Stimulated activated naive CD4-positive, alpha-beta T cell treated with Interleukin-2 at 50 U/mL for 16 hours (primary cell): ENCODE results near the gene ILF2.
A peak's percentile ranks its signal among the peaks of the same experiment; 100 is the strongest.
"Not testable (repeated sequence)": the region's sequence is repeated elsewhere in the genome, so short reads cannot be mapped to it uniquely, and the experiment has no call there.

Source experiments
- DNase-seq: peaks from one replicate; lab custom pipeline; 2025; lab: John Stamatoyannopoulos, UW

ILF2 gene

DNA sequence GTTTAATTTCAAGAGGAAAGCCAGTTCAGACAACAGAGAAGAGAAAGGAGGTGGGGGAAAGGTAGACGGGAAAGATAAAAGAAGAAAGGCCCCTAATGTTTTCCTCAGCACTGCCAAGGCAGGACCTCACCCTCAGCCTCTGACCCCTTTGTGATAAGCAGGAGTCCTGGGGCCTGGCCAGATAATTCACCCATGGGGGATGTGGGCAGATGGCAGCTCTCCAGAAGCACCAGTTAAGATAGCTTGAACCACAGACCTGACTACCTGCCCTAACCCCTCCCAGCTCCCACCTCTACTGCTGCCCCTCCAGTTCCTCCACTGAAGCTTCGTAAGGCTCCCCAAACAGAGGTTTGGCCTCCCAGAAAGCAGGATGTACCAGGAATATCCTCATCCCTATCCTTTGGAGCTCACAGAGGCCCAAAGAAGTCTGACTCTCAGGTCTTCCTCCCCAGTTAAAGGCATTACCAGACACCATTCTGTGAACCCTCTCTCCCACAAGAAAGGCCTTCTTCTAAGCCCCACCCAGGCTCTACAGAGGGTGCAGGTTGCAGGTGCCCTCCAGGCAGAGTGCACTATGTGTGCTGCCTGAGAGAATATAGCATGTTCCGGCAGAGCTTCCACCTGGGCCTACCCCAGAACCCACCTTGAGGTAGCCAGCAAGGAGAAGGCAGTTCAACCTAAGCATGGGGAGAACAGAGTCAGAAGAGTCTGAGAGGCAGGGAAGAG is 21.5 kb downstream of the ILF2 start:
- no peak for DNase-seq

DNA sequence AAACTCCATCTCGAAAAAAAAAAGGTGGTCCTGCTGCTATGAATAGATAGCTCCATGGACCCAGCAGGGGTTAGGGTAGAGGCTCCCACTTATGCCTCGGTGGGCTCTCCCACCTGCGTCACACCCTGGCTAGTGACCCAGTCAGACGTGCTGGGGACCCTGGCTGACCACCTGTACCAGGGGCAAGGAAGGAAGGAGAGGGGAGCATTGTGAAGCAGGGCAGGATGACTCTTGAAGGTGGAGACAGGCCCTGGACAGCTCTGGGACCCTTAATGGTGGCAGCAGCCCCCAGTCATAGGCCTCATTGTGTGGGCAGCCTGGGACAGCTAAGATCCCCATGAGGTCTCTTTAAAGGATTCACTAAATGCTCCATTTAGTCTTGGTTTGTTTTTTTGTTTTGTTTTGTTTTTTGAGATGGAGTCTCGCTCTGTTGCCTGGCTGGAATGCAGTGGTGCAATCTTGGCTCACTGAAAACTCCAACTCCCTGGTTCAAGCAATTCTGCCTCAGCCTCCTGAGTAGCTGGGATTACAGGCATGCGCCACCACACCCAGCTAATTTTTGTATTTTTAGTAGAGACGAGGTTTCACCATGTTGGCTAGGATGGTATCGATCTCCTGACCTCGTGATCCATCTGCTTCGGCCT is 22.7 kb downstream of the ILF2 start:
- DNase-seq = no peak

DNA sequence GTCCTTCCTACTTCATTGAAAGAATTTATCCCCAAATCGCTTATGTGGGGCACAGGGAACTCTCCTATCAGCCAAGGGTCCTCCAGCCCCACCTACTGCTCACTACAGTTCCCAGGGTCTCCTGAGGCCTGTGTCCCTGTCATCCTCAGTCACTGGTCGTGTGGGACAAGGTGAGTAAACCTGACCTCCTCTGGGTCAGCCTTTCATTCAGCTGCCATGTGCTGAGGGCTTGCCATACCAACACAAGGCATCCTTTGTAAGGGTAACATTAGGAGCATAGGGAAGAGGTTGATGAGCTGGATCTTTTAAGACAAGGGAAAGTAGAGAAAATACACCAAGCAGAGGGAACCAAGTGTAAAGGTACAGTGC is 23.5 kb downstream of the ILF2 start:
- no peak for DNase-seq

DNA sequence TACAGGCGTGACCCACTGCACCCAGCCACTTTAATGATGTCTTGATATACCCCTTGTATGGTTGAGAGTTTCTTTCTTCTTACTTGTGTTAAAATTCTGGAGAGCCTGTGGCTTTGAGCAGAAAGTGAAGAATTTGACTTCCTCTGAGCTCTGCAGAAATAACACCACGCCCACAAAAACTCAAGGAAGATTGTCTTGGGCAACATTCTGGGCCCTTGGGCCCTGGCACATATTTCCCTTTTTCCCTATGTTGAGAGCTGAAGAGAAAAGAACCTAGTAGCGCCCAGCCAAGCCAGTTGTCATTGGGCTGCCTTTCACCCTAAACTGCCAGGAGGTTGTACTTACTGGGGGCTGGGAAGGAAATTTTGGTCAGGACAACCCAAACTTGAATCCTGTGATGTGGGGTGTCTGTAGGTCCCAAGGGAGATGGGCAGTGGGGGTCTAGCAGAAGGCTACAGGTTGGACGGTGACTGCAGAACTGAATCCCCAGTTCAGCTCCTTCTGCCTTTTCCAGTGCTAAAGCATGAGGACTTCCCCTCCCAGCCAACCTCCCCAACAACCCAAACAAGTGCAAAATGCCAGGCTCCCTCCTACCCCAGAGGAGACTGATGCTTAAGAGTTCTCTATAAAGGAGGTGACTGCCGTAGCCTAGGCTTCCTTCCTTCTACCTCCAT is 24.0 kb downstream of the ILF2 start:
- no peak for DNase-seq

DNA sequence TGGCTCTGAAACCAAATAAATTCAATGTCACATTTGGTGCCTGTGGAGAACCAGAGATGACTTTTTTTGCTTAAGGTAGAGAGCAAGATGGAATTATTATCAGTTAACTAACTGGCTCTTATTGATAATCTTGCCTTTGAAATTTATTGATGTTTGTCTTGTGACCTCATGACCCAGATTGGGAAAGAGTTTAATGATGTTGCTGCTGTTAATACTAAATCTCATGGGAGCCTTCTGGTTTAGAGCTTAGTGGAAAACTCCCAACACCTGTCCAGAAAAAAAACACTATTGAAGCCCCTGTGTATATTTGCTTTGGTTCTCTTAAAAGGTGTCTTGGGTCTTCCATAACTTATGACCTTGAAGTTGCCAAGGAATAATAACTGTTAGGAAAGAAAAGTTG is 27.0 kb downstream of the ILF2 start:
- DNase-seq = no peak

DNA sequence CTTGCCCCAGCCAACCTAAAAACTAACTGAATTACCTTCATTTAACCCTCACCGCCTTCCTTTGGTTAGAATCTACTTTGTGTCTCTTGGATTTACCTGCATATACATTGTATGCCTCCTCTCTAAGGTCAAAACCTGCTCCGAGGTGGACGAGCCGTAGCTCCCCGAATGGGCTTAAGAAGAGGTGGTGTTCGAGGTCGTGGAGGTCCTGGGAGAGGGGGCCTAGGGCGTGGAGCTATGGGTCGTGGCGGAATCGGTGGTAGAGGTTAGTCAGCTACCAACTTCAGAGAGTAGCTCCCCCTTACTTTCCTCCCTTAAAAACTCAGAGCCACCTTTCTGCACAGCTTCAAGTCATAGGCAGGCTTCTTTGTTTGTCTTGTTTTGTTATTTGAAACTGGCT is 27.7 kb downstream of the ILF2 start:
- no peak for DNase-seq

DNA sequence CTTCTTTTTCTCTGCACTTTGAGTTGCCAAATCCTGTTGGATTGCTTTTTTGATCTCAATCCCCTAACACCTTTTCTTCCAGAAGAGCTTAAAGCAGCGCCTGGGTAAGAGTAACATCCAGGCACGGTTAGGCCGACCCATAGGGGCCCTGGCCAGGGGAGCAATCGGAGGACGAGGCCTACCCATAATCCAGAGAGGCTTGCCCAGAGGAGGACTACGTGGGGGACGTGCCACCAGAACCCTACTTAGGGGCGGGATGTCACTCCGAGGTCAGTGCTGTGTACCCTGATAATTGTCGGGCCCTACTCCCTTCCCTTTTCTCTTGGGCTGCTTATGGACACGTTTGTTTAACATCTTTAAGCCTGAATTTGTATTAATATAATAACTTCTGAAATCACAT is 28.6 kb downstream of the ILF2 start:
- no peak for DNase-seq

DNA sequence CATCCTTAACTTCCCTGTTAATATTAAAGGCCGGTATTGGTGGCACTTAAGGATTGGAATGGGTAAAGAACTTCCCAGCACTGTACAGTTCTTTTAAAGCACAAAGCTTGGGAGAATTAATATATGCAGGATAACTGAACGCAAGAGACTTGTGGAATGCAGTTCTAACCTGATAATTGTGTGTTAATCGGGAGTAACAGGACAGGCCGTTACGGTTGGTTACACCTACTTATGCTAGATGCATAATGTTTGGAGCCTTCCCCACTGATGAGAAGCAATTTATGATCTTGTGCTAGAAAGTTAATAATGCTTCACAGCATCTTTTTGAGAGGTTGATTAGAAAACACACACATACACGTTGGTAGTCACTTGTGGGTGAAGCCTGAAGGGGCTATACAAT is 29.9 kb downstream of the ILF2 start:
- DNase-seq = no peak

DNA sequence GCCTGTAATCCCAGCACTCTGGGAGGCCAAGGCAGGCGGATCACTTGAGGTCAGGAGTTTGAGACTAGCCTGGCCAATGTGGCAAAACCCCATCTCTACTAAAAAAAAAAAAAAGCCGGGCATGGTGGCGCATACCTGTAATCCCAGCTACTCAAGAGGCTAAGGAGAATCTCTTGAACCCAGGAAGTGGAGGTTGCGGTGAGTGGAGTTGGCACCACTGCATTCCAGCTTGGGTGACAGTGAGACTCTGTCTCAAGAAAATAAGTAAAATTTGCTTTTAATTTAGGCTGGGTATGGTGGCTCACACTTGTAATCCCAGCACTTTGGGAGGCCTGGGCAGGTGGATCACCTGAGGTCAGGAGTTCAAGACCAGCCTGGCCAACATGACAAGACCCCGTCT is 30.6 kb downstream of the ILF2 start:
- not testable (repeated sequence) for DNase-seq

DNA sequence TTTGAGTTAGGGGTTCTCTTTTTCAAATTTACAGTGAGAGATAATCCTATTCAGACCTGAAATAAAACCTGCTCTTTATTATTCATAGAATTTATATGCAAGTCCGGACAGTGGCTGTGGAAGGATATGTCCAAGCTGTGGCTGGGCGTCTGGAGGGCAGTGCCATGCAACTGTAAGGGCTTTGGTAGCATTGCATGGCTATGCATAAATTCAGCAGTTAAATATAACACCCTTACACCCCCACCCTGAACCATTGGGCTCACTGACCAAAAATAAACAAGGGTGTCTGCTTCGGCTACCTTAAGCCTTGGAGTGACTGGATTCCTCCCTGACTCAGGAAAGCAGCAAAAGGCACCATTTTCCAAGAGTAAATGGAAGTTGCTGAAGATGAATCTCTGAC is 31.5 kb downstream of the ILF2 start:
- no peak for DNase-seq

DNA sequence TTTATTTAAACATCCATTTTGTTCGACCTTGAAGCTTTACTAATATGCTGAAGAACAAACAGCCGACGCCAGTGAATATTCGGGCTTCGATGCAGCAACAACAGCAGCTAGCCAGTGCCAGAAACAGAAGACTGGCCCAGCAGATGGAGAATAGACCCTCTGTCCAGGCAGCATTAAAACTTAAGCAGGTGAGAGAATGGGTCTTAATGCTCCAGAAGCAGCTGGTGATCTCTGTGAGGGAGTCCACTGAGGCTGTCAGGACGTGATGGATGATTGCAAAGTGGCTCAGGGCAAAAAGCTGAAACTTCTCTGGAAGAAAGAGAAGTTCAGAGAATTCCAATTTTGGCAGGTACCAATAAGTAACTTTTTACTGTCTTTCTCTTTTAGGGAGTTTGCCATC is 32.5 kb downstream of the ILF2 start:
- DNase-seq = no peak

DNA sequence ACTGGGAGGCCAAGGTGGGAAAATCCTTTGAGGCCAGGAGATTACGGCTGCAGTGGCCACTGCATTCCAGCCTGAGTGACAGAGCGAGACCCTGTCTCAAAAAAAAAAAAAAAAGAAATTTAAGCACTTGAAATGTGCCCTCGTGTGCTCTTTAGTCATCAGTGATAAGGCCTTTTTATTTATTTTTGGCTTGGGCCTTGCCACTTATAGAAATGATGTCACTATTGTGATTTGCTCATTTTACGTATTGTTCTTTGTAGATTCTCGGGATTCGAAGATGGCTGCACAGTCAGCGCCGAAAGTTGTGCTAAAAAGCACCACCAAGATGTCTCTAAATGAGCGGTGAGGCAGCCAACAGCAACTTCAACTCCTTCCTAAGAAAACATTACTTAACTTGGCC is 34.5 kb downstream of the ILF2 start:
- DNase-seq = no peak

DNA sequence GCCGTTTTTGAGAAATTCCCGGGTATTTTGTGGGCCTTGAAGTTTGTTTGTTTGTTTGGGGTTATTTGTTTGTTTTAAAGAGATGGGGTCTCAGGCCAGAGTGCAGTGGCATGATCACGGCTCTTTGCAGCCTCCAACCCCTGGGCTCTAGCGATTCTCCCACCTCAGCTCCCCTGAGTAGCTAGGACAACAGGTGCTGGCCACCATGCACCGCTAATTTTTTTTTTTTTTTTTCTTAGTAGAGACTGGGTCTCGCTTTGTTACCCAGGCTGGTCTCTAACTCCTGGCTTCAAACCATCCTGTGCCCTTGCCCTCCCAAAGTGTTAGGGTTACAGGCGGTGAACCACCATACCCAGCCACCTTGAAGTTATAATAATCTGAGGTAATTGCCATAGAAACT is 34.9 kb downstream of the ILF2 start:
- no peak for DNase-seq

DNA sequence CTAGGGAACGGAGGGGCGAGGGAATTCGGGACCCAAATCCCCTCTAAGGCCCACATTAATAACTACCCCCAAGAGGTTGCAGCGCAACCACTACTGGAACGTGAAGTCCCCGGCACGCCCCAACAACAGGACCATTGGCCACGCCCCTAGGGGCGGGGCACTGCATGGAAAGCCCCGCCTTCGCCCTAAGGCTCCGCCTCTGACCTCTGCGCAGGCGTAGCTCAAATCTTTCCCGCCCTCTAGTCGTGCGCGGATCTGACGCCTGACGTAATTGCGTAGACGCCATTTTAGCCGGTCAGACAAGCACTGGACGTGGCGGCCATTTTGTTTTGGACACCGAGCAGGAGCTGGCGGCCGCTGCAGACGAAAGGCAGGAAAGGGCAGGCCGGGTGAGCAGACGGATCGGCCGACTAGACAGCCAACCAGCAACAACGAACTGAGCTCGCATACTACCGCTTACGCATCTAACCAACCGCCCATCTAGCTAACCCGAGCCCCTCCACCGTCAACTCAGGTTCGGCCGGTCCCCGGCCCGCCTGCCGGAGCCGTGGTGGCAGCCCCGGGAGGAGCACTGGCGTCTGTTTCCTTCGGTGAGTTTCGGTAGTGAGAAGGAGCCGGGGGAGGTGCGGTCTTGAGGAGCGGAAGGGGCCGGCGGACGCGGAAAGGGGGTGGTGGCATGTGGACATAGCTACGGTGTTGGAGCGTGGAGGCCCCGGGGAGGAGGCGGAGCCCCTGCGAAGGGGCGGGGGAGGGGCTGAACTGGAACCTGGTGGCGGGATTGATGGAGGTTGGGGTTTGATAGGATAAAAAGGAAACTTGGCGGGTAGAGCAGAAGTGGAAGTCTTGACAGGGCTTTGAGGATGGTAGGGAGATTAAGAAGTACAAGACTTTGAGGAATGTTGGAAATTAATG is 36.8 kb downstream of the ILF2 start, which contains the start of gene CHTOP:
Gene CHTOP, plus strand, starts transcription at position 313 of the 912 bp plus-strand sequence. CDS start 2,523 bp downstream, outside the sequence.
- DNase-seq = peak; percentile 92

DNA sequence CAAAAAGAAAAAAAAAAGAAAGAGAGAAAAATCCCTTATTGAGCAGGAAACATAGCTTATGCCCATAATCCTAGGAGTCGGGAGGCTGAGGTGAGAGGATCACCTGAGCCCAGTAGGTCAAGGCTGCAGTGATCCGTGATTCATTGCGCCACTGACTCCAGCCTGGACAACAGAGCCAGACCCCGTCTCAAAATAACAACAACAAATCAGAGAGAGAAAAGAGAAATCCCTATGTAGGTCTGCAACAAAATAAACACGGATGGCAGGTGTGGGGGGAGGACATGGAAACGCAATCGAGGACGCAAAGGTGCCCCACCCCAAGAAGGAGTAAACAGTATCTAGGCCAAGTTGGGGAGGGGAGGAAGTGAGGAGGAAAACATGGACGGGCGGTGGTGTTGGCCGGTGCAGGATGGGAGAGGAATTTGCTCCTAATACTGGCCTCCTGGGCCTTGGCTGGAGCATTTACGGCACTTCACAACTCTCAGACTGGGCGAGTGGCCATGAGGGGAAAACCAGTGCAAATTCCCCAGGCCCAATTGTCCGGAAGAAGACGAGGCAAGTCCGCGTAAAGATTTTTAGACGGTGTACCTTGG is 37.5 kb downstream of the ILF2 start:
- DNase-seq = no peak

DNA sequence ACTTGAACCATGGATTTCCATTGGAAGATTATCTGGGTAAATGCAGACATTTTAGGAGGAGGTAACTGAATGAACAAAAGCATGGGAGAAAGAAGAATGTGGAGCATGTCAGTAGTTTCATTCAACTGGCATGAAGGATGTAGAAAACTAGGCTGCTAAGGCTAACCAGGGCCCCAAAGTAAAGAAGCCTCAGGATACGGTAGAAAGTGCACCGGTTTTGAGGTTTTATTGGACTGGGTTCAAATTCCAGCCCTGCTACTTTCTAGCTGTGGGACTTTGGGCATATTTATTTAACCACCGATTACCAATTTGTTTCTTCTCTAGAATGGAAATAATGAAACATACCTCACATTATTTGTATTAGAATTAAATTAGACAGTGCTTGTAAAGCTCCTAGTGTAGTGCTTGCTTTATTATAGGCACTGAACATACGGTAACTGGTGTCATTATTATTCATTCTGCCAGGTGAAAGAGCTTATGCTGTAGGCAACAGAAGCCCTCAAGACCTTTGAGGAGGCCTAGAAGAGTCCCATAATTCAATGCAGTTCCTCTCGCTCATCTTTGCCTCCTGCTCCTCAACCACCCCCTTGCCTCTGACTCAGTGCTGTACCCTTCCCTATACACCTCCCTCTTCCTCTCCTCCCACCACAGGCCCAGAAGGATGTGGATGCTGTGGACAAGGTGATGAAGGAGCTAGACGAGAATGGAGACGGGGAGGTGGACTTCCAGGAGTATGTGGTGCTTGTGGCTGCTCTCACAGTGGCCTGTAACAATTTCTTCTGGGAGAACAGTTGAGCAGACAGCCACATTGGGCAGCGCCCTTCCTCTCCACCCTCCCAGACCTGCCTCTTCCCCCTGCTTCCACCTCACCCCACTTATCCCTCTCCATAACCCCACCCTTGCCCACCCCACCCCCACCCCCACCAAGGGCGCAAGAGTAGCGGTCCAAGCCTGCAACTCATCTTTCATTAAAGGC is 39.5 kb downstream of the ILF2 start:
- DNase-seq = no peak

DNA sequence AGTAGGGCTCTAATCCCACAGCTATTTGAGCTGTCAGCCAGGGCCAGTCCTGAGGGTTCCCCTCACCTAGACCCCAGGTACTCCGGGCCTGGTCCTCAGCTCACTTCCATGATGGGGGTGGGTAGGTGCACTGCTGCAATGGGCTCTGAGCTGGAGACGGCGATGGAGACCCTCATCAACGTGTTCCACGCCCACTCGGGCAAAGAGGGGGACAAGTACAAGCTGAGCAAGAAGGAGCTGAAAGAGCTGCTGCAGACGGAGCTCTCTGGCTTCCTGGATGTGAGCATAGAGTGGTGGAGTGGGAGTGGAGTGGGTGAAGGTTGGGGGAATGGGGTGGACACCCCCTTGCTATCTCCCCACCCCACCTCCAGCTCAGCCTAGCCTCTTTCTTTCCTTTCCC is 40.4 kb downstream of the ILF2 start:
- no peak for DNase-seq

DNA sequence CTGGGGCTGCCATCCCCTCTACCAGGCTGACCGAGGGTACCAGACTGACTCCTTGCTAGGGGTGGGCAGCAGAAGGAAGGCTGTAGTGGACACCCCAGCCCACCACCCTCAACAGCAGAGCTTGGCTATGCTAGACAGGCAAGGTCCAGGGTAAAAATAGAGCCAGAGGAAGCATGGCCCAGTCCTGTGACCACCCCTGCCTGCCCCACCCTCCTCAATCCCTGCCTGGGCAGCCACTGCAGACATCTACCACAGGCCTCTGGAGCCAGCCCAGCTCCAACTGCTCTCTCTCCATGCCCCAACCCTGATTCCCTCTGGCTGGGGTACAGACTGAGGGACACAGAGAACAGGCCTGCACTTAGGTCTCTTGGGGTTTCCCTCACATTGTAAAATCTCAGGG is 40.8 kb downstream of the ILF2 start:
- no peak for DNase-seq

DNA sequence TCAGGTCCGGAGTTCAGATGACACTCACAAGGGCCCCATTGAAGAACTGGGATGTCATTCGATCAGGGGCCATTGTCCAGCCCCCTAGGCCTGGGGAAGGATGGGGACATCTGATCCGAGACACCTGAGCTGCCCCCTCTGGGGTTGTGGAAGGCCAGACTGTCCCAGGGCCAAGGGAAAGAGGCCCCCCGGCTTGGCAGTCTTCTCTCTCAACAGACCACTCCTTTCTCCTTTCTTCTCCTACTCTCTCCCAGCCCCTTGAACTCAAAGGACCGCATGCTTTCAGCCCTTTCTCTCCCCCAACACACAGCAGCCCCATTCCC is 41.5 kb downstream of the ILF2 start:
- no peak for DNase-seq

DNA sequence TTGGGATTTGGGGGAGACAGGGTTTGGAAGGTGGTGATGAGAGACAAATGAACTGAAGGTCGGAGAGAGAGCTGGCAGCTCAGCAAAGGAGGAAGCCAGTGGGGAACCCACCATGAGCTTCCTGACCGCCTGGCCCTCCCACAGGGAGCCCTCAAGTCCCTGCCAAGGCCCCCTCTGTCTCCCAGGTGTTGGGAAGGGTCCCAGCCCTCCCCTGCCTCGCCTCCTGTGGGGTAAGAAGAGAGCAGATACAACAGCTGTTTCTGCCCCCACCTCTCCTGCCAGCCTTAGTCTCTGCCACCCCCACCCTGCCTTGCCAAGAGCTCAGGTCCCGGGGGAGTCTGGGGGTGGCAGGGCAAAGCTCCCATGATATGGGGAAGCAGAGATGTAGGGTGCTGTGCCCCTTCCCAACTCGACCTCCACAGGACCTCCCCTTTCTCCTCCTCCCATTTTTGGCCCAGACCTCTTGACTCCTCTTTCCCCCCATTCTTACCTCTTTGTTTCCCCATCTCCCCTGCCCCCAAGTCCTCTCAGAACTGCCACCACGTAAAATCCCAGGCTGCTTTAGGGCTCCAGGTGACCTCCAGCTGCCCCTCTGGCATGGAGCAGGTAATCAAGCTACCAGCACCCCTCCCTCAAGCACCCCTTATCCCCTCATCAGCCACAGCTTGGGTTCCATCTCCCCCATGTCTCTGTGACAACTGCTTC is 42.0 kb downstream of the ILF2 start:
- no peak for DNase-seq
